K562 (cell line): Measurements from ENCODE around the gene PTRHD1.
"Not testable (repeated sequence)": the region's sequence is repeated elsewhere in the genome, so short reads cannot be mapped to it uniquely, and the experiment has no call there.

Source experiments
- BRF1 ChIP-seq: IDR thresholded peaks from 3 replicates; pipeline ENCODE4 v1.6.1; 2011; ENCODE audit warnings: borderline replicate concordance, mild to moderate bottlenecking; ENCODE audit not compliant: insufficient read length; ENCODE audit errors: extremely low read depth
- CHD1 ChIP-seq: fragments of 200-600 bp; sonication (generic); IDR thresholded peaks from one replicate; pipeline ENCODE4 v1.6.1; 2012; ENCODE audit warnings: mild to moderate bottlenecking, moderate library complexity, low read length, inconsistent platforms
- EZH2 ChIP-seq: IDR thresholded peaks from 2 replicates; pipeline ENCODE4 v1.6.1; 2012; ENCODE audit warnings: low read depth, mild to moderate bottlenecking, inconsistent platforms, low read length, borderline replicate concordance
- HNRNPH1 ChIP-seq: fragments of 200-400 bp; formaldehyde crosslinking; optimal IDR thresholded peaks from 2 replicates; pipeline ENCODE3; 2017; ENCODE audit warnings: low read depth, mild to moderate bottlenecking, low read length, moderate library complexity
- MITF ChIP-seq: IDR thresholded peaks from 2 replicates; pipeline ENCODE4 v1.6.1; 2014; ENCODE audit warnings: antibody characterized with exemption
- NFATC3 ChIP-seq: fragments of 450-650 bp; IDR thresholded peaks from 2 replicates; pipeline ENCODE4 v1.6.1; 2017; ENCODE audit warnings: mild to moderate bottlenecking
- NFE2L1 ChIP-seq: fragments of 450-650 bp; IDR thresholded peaks from 2 replicates; pipeline ENCODE4 v1.6.1; 2016; ENCODE audit warnings: missing genetic modification characterization, low read depth, mild to moderate bottlenecking, missing compliant biosample characterization, moderate library complexity, borderline replicate concordance
- ZC3H8 ChIP-seq: fragments of 450-650 bp; IDR thresholded peaks from 2 replicates; pipeline ENCODE4 v1.6.1; 2017
- ZNF121 ChIP-seq: sonication (generic); formaldehyde crosslinking; conservative IDR thresholded peaks from 2 replicates; pipeline ENCODE4 v1.8.0; 2022; ENCODE audit warnings: missing genetic modification reagents
- ZNF24 ChIP-seq: fragments of 450-650 bp; IDR thresholded peaks from 2 replicates; pipeline ENCODE4 v1.6.1; 2016
- TF ChIP-seq, protein P1 (sequence below), 3 experiments: IDR thresholded peaks in 2 of 3; conservative IDR thresholded peaks in 1 of 3; 2 replicates each; pipeline ENCODE4 v1.5.1; 2011 to 2012; ENCODE audit warnings: low read length in 3 of 3, mild to moderate bottlenecking in 3 of 3, control low read depth in 2 of 3, improper control_type of control experiment in 1 of 3, inconsistent platforms in 1 of 3, low read depth in 1 of 3, mixed read lengths in 1 of 3, moderate library complexity in 1 of 3; ENCODE audit not compliant: insufficient read depth in 2 of 3
- TF ChIP-seq, protein P2 (sequence below), 3 experiments: fragments of 200-800 bp in 1 of 3; fragments of 250-450 bp in 1 of 3; fragments of 450-650 bp in 1 of 3; sonication (Bioruptor Pico) in 1 of 3; sonication (Bioruptor generic) in 1 of 3; formaldehyde crosslinking in 1 of 3; IDR thresholded peaks; 2 replicates each; pipeline versions ENCODE4 v1.6.1 to v1.8.0; 2016 to 2022; ENCODE audit warnings: mild to moderate bottlenecking in 2 of 3, missing genetic modification characterization in 2 of 3, missing compliant biosample characterization in 1 of 3, moderate library complexity in 1 of 3

- peak; percentile 80 for TF ChIP-seq NFE2L1 (tag)
- not testable (repeated sequence) for TF ChIP-seq BRF1; EZH2; NFATC3; ZC3H8; ZNF24; CHD1; ZNF121 (CRISPR knock-in tag); HNRNPH1; MITF
- TF ChIP-seq, protein P1, sequence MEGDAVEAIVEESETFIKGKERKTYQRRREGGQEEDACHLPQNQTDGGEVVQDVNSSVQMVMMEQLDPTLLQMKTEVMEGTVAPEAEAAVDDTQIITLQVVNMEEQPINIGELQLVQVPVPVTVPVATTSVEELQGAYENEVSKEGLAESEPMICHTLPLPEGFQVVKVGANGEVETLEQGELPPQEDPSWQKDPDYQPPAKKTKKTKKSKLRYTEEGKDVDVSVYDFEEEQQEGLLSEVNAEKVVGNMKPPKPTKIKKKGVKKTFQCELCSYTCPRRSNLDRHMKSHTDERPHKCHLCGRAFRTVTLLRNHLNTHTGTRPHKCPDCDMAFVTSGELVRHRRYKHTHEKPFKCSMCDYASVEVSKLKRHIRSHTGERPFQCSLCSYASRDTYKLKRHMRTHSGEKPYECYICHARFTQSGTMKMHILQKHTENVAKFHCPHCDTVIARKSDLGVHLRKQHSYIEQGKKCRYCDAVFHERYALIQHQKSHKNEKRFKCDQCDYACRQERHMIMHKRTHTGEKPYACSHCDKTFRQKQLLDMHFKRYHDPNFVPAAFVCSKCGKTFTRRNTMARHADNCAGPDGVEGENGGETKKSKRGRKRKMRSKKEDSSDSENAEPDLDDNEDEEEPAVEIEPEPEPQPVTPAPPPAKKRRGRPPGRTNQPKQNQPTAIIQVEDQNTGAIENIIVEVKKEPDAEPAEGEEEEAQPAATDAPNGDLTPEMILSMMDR (IDR thresholded peaks at IDR 0.05 in 2 of 3, conservative IDR thresholded peaks at IDR 0.05 in 1 of 3; ENCODE audit: insufficient read depth in 2 of 3, low read depth in 1 of 3, low read length in 3 of 3), result not testable (repeated sequence)
- TF ChIP-seq, protein P2, sequence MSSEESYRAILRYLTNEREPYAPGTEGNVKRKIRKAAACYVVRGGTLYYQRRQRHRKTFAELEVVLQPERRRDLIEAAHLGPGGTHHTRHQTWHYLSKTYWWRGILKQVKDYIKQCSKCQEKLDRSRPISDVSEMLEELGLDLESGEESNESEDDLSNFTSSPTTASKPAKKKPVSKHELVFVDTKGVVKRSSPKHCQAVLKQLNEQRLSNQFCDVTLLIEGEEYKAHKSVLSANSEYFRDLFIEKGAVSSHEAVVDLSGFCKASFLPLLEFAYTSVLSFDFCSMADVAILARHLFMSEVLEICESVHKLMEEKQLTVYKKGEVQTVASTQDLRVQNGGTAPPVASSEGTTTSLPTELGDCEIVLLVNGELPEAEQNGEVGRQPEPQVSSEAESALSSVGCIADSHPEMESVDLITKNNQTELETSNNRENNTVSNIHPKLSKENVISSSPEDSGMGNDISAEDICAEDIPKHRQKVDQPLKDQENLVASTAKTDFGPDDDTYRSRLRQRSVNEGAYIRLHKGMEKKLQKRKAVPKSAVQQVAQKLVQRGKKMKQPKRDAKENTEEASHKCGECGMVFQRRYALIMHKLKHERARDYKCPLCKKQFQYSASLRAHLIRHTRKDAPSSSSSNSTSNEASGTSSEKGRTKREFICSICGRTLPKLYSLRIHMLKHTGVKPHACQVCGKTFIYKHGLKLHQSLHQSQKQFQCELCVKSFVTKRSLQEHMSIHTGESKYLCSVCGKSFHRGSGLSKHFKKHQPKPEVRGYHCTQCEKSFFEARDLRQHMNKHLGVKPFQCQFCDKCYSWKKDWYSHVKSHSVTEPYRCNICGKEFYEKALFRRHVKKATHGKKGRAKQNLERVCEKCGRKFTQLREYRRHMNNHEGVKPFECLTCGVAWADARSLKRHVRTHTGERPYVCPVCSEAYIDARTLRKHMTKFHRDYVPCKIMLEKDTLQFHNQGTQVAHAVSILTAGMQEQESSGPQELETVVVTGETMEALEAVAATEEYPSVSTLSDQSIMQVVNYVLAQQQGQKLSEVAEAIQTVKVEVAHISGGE (CRISPR knock-in tag; IDR thresholded peaks at IDR 0.05), result not testable (repeated sequence)
Measured at GRCh38 chr2:24805811-24806660, 12.8 kb upstream of the PTRHD1 start.
